Stimulated activated CD8-positive, alpha-beta memory T cell treated with anti-CD3 and anti-CD28 coated beads, Interleukin-15, amount 100 ng/mL, for 24 hours (primary cell): ENCODE results near the gene VPS13A.
"Not testable (repeated sequence)": the region's sequence is repeated elsewhere in the genome, so short reads cannot be mapped to it uniquely, and the experiment has no call there.

Experiments used
- DNase-seq: peaks from one replicate; pipeline ENCODE4 v3.0.0-alpha.2; 2020; ENCODE audit warnings: low read depth

VPS13A gene

GRCh38 chr9:77423841-77424240 is 246.5 kb downstream of the VPS13A start:
- DNase-seq, result no peak

GRCh38 chr9:77424993-77425392 is 247.7 kb downstream of the VPS13A start:
- DNase-seq, result no peak

- DNase-seq, result no peak
Observed at GRCh38 chr9:77426712-77427111, 249.4 kb downstream of the VPS13A start.

- no peak for DNase-seq
Observed at GRCh38 chr9:77427256-77427927, 250.1 kb downstream of the VPS13A start.

GRCh38 chr9:77429928-77430327 is 252.6 kb downstream of the VPS13A start:
- no peak for DNase-seq

- no peak for DNase-seq
Observed at GRCh38 chr9:77432053-77432452, 254.7 kb downstream of the VPS13A start.

- DNase-seq, result no peak
Observed at GRCh38 chr9:77433675-77434445, 256.5 kb downstream of the VPS13A start.

GRCh38 chr9:77435277-77435676 is 257.9 kb downstream of the VPS13A start:
- DNase-seq, result no peak

GRCh38 chr9:77435688-77436087 is 258.4 kb downstream of the VPS13A start:
- DNase-seq, result no peak

GRCh38 chr9:77438653-77439052 is 261.3 kb downstream of the VPS13A start:
- DNase-seq, result no peak

- no peak for DNase-seq
Observed at GRCh38 chr9:77440057-77440456, 262.7 kb downstream of the VPS13A start.

GRCh38 chr9:77441124-77441523 is 263.8 kb downstream of the VPS13A start:
- not testable (repeated sequence) for DNase-seq

GRCh38 chr9:77442436-77442835 is 265.1 kb downstream of the VPS13A start:
- no peak for DNase-seq

- DNase-seq, result no peak
Observed at GRCh38 chr9:77447646-77448045, 270.3 kb downstream of the VPS13A start.

GRCh38 chr9:77449240-77450084 is 272.1 kb downstream of the VPS13A start:
- DNase-seq, result no peak

- DNase-seq, result no peak
Observed at GRCh38 chr9:77450085-77450475, 272.7 kb downstream of the VPS13A start.

- DNase-seq, result no peak
Observed at GRCh38 chr9:77451507-77451906, 274.2 kb downstream of the VPS13A start.

- DNase-seq, result no peak
Observed at GRCh38 chr9:77453825-77454647, 276.7 kb downstream of the VPS13A start.

GRCh38 chr9:77454663-77455062 is 277.3 kb downstream of the VPS13A start:
- DNase-seq, result no peak

- DNase-seq, result no peak
Observed at GRCh38 chr9:77455312-77455927, 278.1 kb downstream of the VPS13A start.

GRCh38 chr9:77456829-77457437 is 279.6 kb downstream of the VPS13A start:
- DNase-seq, result peak; percentile 58
